ENCODE data around the gene MAML1.
A peak's percentile ranks its signal among the peaks of the same experiment; 100 is the strongest.
"Not testable (repeated sequence)": the region's sequence is repeated elsewhere in the genome, so short reads cannot be mapped to it uniquely, and the experiment has no call there.

Gene MAML1

GRCh38 chr5:179727106-179727505 lies 5.5 kb upstream of the MAML1 start:
- peaks cover 15% of the 10 kb centered on the region for H3K36me3 Mint-ChIP-seq
- no peak overlapping the region for H3K27ac Mint-ChIP-seq
- no peaks in the 10 kb centered on the region for H3K9me3 Mint-ChIP-seq (ENCODE audit: low read depth)

DNA sequence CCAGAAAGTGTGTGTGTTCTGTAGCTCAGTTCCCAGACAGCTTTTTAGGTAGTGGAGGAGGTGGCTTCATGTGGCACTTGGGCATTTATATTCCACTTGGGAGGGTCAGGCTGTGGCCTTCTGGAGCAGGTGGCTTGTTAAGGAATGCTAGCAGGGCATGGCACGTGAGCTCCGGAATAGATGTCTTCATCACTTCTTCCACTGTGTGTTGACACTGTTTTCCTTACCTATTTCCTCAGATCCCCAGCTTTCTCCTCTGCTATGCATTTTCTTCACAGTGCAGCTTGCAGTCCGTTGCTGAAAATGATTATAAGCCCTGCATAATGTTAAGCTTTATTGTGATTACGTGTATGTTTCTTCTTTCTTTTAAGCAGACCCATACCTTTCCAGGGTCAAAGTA lies 3.3 kb upstream of the MAML1 start:
- Mint-ChIP-seq H3K4me1 (ENCODE audit: low read depth) (peaks cover 24% of the 10 kb centered on the region), H3K27ac (peak overlapping the region; percentile 34), H3K9me3 (ENCODE audit: low read depth) (no peaks in the 10 kb centered on the region), H3K36me3 (peaks cover 12% of the 10 kb centered on the region), H3K4me3 (no peak overlapping the region), H3K27me3 (no peaks in the 10 kb centered on the region)

More at GRCh38 chr5:179727106-179727505, 5.5 kb upstream of the MAML1 start:
- Mint-ChIP-seq H3K4me3 (no peak overlapping the region), H3K4me1 (ENCODE audit: low read depth) (peaks cover 20% of the 10 kb centered on the region), H3K27me3 (no peaks in the 10 kb centered on the region)

DNA sequence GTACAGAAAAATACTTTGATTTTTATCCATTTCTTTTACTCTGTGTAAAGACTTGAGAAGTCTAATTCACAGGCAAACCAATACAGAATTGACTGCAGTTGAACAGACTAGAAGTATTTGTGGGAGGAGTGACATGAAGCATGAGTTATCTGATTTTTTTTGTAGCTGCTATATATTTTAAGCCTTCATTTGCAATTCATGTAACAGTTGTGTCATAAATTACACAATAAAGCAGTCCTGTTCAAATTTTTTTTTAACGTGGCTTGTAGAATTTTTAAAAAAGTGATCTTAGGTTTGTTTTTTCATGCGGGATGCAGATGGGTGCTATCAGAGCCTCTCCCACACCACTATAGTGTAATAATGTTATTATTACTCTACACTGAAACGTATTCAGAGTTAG lies 2.9 kb upstream of the MAML1 start:
- peaks cover 11% of the 10 kb centered on the region for H3K36me3 Mint-ChIP-seq
- peaks cover 27% of the 10 kb centered on the region for H3K4me1 Mint-ChIP-seq (ENCODE audit: low read depth)
- peak overlapping the region; percentile 55 for H3K27ac Mint-ChIP-seq
- no peaks in the 10 kb centered on the region for H3K27me3 Mint-ChIP-seq
- H3K4me3 Mint-ChIP-seq, result no peak overlapping the region
- no peaks in the 10 kb centered on the region for H3K9me3 Mint-ChIP-seq (ENCODE audit: low read depth)

DNA sequence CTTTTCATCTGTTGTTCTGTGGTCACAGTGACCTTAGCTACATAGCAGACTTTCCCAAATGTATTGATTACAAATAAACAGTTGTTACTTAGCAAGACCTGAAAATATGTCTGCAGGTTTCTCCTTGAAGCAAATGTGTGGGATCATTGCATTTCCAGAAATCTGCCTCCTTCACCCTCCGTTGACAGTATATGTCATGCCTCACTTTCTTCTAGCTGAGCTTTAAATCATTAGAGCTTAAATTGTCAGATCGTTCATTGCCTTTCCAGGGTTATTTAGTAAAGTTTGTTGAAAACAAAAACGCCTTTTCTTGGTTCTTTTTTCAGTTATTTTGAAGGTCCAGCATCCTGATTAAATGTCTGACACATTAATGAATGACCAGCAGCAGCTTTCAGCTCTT lies 2.3 kb upstream of the MAML1 start:
- peaks cover 11% of the 10 kb centered on the region for H3K36me3 Mint-ChIP-seq
- peaks cover 31% of the 10 kb centered on the region for H3K4me1 Mint-ChIP-seq (ENCODE audit: low read depth)
- no peaks in the 10 kb centered on the region for H3K27me3 Mint-ChIP-seq
- no peaks in the 10 kb centered on the region for H3K9me3 Mint-ChIP-seq (ENCODE audit: low read depth)
- peak overlapping the region; percentile 55 for H3K27ac Mint-ChIP-seq
- H3K4me3 Mint-ChIP-seq, result no peak overlapping the region

DNA sequence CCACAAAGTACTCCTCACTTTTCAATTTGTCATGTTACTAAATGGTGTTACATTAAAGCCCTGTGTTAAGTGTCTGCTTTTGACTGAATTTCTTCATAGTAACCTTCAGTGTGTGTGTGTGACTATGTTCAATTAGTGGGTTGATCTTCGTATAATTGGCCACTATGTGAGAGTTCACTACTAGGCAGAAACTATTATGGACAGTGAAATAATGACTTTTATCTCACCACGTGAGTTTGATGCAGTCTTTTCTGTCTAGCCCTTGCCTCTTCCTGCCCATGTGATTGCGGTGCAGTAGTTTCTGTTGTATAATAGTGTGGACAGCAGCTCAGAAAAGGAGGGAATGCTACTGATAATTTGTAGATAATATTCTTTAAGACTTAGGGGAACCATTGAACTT lies 1.8 kb upstream of the MAML1 start:
- Mint-ChIP-seq H3K27ac (peak overlapping the region; percentile 77), H3K4me3 (no peak overlapping the region), H3K36me3 (peaks cover 11% of the 10 kb centered on the region), H3K27me3 (no peaks in the 10 kb centered on the region), H3K9me3 (ENCODE audit: low read depth) (no peaks in the 10 kb centered on the region), H3K4me1 (ENCODE audit: low read depth) (peaks cover 32% of the 10 kb centered on the region)

DNA sequence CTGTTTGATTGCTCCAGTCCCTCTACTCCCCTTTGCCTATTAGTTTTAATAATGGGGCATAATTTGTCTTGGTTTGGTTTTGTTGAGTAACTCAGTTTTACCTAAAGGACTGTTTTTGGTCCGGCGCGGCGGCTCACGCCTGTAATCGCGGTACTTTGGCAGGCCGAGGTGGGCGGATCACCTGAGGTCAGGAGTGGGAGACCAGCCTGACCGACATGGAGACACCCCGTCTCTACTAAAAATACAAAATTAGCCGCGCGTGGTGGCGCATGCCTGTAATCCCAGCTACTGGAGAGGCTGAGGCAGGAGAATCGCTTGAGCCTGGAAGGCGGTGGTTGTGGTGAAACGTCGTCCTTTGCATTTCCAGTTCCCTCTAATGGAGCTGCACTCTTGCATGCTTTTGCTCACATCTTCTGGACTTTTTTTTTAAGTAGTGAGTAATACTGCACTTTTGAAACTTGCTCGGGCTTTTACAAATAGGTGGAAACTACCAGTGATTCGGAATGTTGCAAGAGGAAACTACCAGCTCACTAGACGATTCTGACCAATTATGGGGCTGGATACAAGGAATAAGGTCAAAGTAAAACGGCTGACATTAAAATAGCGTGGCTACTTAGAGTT lies 721 bp upstream of the MAML1 start:
- no peaks in the 10 kb centered on the region for H3K27me3 Mint-ChIP-seq
- no peaks in the 10 kb centered on the region for H3K9me3 Mint-ChIP-seq (ENCODE audit: low read depth)
- peaks cover 40% of the 10 kb centered on the region for H3K4me1 Mint-ChIP-seq (ENCODE audit: low read depth)
- H3K36me3 Mint-ChIP-seq, result peaks cover 9% of the 10 kb centered on the region
- H3K27ac Mint-ChIP-seq, result peak overlapping the region; percentile 85
- H3K4me3 Mint-ChIP-seq, result peak overlapping the region; percentile 77

DNA sequence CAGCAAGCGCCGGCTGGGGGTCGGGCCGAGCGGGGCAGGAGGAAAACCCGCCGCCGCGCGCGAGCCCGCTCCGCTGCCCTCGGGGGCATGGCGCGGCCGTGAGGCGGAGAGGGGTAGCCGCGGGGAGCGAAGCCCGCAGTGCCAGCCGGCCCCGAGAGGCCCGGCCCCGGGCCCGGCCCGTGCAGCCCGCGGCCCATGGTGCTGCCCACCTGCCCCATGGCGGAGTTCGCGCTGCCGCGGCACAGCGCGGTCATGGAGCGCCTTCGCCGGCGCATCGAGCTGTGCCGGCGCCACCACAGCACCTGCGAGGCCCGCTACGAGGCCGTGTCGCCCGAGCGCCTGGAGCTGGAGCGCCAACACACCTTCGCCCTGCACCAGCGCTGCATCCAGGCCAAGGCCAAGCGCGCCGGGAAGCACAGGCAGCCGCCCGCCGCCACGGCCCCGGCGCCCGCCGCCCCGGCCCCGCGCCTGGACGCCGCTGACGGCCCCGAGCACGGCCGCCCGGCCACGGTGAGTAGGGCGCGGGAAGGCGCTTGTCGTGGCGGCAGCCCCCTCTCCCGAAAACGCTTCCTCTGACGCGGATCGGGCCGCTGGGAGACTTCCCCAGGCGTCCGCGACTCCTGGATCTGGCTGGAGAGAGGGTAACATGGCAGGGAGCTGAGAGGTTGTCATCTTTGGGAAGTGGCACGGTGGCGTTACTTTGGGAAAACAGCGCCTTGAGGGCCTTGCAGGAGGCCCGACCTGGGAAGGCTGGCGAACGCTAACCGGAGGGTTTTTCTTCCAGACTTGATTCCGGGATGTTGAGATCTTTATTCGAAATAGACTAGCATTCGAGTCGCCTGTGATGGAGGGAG lies 523 bp downstream of the MAML1 start:
- Mint-ChIP-seq H3K4me1 (ENCODE audit: low read depth) (peaks cover 51% of the 10 kb centered on the region), H3K27ac (peak overlapping the region; percentile 96), H3K9me3 (ENCODE audit: low read depth) (no peaks in the 10 kb centered on the region), H3K36me3 (peaks cover 10% of the 10 kb centered on the region), H3K4me3 (peak overlapping the region; percentile 95), H3K27me3 (no peaks in the 10 kb centered on the region)

- Mint-ChIP-seq H3K4me3 (peak overlapping the region; percentile 95), H3K4me1 (ENCODE audit: low read depth) (peaks cover 57% of the 10 kb centered on the region), H3K27me3 (no peaks in the 10 kb centered on the region), H3K36me3 (peaks cover 13% of the 10 kb centered on the region), H3K9me3 (ENCODE audit: low read depth) (no peaks in the 10 kb centered on the region), H3K27ac (peak overlapping the region; percentile 96)
Measured at GRCh38 chr5:179733772-179734126, 1.1 kb downstream of the MAML1 start.

GRCh38 chr5:179734536-179735164 lies 2.0 kb downstream of the MAML1 start:
- peaks cover 13% of the 10 kb centered on the region for H3K36me3 Mint-ChIP-seq
- H3K4me1 Mint-ChIP-seq (ENCODE audit: low read depth), result peaks cover 62% of the 10 kb centered on the region
- peak overlapping the region; percentile 95 for H3K4me3 Mint-ChIP-seq
- H3K27ac Mint-ChIP-seq, result peak overlapping the region; percentile 69
- no peaks in the 10 kb centered on the region for H3K27me3 Mint-ChIP-seq
- no peaks in the 10 kb centered on the region for H3K9me3 Mint-ChIP-seq (ENCODE audit: low read depth)

DNA sequence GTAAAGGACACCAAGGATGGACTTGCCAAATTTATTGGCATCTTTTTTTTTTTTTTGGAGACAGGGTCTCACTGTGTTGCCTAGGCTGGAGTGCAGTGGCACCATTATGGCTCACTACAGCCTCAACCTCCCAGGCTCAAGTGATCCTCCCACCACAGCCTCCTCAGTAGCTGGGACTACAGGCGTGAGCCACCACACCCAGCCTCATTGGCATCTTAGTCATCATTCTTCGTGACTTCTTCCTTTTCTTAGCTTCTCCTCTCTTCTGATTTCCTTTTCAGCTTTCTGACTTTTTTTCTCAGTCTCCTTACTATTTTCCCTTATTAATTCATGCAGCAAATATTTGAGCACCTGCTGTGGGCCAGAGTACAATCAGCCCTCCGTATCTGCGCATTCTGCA lies 6.1 kb downstream of the MAML1 start:
- H3K36me3 Mint-ChIP-seq, result peaks cover 10% of the 10 kb centered on the region
- no peaks in the 10 kb centered on the region for H3K9me3 Mint-ChIP-seq (ENCODE audit: low read depth)
- no peaks in the 10 kb centered on the region for H3K27me3 Mint-ChIP-seq
- H3K4me1 Mint-ChIP-seq (ENCODE audit: low read depth), result peaks cover 59% of the 10 kb centered on the region
- H3K27ac Mint-ChIP-seq, result peak overlapping the region; percentile 55
- H3K4me3 Mint-ChIP-seq, result peak overlapping the region; percentile 2

DNA sequence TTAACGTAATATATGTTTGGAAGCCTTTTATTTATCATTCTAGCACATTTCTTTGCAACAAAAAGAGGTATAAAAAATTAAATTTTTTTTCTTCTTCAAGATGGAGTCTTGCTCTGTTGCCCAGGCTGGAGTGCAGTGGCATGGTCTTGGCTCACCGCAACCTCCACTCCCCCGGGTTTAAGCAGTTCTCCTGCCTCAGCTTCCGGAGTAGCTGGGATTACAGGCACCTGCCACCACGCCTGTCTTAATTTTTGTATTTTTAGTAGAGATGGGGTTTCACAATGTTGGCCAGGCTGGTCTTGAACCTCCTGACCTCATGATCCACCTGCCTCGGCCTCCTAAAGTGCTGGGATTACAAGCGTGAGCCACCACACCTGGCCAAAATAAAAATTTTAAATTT lies 11.5 kb downstream of the MAML1 start:
- H3K4me1 Mint-ChIP-seq (ENCODE audit: low read depth), result peaks cover 33% of the 10 kb centered on the region
- not testable (repeated sequence) for H3K27ac Mint-ChIP-seq; H3K27me3 Mint-ChIP-seq; H3K4me3 Mint-ChIP-seq; H3K36me3 Mint-ChIP-seq; H3K9me3 Mint-ChIP-seq (ENCODE audit: low read depth)

- Mint-ChIP-seq H3K27ac (no peak overlapping the region), H3K9me3 (ENCODE audit: low read depth) (no peaks in the 10 kb centered on the region), H3K4me1 (ENCODE audit: low read depth) (peaks cover 22% of the 10 kb centered on the region), H3K36me3 (no peaks in the 10 kb centered on the region), H3K4me3 (no peak overlapping the region), H3K27me3 (no peaks in the 10 kb centered on the region)
Measured at GRCh38 chr5:179746872-179747271, 14.2 kb downstream of the MAML1 start.

DNA sequence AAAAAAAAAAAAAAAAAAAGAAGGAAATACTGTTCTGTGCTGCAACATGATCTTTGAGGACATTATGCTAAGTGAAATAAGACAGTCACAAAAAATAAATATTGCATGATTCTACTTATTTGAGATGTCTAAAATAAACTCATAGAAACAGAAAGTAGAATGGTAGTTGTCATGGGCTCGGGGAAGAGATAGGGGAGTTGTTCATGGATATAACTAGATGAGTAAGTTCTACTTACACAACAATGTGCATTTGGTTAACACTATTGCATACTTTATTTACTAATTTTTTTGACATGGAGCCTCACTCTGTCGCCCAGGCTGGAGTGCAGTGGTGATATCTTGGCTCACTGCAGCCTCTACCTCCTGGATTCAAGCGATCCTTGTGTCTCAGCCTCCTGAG lies 15.2 kb downstream of the MAML1 start:
- Mint-ChIP-seq H3K27ac (no peak overlapping the region), H3K4me3 (no peak overlapping the region), H3K27me3 (no peaks in the 10 kb centered on the region), H3K4me1 (ENCODE audit: low read depth) (peaks cover 21% of the 10 kb centered on the region), H3K36me3 (no peaks in the 10 kb centered on the region), H3K9me3 (ENCODE audit: low read depth) (no peaks in the 10 kb centered on the region)

DNA sequence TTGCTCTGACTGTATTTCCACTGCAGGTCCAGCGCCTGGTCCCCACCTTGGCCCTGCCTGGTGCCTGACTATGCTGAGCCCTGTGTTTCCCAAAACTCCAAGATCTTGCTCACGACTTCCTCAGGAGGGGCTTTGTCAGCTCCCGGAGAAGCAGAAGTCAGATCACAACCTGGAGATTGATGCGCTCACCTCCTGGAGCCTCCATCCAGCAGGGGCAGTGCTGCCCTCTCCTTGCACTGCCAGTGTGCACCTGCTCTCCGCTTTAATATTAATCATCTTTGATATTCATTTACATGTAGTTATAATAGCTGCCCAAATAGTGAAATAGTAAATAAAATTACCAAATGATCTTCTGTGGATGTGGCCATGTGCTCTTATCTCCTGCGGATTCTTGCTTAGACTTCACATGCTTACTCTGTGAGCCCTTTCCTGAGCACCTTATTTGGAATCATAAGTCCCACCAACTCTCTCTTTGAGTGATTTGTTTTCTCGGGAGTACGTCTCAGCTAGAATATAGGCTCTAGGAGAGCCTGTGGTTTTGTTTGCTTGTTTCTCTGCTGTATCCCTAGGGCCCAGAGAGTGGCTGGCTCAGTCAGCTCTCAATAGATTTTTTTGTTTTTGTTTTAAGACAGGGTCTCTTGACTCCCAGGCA lies 17.4 kb downstream of the MAML1 start:
- Mint-ChIP-seq H3K27me3 (no peaks in the 10 kb centered on the region), H3K9me3 (ENCODE audit: low read depth) (no peaks in the 10 kb centered on the region), H3K4me1 (ENCODE audit: low read depth) (peaks cover 38% of the 10 kb centered on the region), H3K36me3 (peaks cover 3% of the 10 kb centered on the region), H3K27ac (peak overlapping the region; percentile 5), H3K4me3 (no peak overlapping the region)

DNA sequence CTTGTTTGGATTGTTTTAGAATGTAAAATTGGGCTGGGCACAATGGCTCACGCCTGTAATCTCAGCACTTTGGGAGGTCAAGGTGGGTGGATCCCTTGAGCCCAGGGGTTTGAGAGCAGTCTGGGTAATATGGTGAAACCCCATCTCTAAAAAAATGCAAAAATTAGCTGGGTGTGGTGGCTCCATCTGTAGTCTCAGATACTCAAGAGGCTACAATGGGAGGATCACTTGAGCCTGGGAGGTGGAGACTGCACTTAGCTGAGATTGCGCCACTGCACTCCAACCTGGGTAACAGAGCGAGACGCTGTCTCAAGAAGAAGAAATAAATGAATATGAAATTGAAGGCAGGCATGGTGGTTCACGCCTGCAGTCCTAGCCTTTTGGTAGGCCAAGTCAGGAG lies 21.3 kb downstream of the MAML1 start:
- H3K9me3 Mint-ChIP-seq (ENCODE audit: low read depth), result no peaks in the 10 kb centered on the region
- H3K27ac Mint-ChIP-seq, result no peak overlapping the region
- peaks cover 36% of the 10 kb centered on the region for H3K4me1 Mint-ChIP-seq (ENCODE audit: low read depth)
- no peaks in the 10 kb centered on the region for H3K27me3 Mint-ChIP-seq
- no peak overlapping the region for H3K4me3 Mint-ChIP-seq
- peaks cover 3% of the 10 kb centered on the region for H3K36me3 Mint-ChIP-seq
